GM12875 (cell line): Measurements from ENCODE around the gene ARFGAP3.

ENCODE experiments used
- H3K4me3 ChIP-seq: one replicate; pipeline ENCODE4 v1.5.1; 2011; ENCODE audit warnings: low read depth, low read length, control low read depth
- TF ChIP-seq, protein P1 (sequence below): IDR thresholded peaks from 2 replicates; pipeline ENCODE4 v1.5.1; 2011; ENCODE audit warnings: low read depth, mild to moderate bottlenecking, control low read depth, inconsistent platforms, low read length, moderate library complexity, borderline replicate concordance; ENCODE audit not compliant: insufficient read depth

ARFGAP3 gene

DNA sequence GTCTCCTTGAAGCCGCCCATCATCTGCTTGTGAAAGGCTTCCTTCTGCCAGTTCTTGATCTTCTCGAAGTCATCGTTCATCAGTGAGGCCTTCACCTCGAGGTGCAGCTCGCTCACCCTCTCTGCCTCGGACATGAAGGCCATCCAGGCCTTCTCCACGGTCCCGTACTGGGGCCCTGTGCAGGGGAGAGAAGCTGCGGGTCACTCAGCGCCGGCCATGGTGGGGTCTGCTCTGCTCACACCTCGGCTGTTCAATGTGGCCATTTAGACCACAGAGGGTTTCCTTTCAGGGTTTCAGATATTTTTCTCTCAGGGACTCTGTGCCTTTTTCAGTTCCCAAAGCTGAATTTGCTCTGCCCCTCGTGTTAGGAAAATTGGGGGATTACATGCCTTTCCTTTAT is 33.9 kb upstream of the ARFGAP3 start:
- TF ChIP-seq, protein P1, sequence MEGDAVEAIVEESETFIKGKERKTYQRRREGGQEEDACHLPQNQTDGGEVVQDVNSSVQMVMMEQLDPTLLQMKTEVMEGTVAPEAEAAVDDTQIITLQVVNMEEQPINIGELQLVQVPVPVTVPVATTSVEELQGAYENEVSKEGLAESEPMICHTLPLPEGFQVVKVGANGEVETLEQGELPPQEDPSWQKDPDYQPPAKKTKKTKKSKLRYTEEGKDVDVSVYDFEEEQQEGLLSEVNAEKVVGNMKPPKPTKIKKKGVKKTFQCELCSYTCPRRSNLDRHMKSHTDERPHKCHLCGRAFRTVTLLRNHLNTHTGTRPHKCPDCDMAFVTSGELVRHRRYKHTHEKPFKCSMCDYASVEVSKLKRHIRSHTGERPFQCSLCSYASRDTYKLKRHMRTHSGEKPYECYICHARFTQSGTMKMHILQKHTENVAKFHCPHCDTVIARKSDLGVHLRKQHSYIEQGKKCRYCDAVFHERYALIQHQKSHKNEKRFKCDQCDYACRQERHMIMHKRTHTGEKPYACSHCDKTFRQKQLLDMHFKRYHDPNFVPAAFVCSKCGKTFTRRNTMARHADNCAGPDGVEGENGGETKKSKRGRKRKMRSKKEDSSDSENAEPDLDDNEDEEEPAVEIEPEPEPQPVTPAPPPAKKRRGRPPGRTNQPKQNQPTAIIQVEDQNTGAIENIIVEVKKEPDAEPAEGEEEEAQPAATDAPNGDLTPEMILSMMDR, result no peak
- no peak overlapping the region for H3K4me3 ChIP-seq

DNA sequence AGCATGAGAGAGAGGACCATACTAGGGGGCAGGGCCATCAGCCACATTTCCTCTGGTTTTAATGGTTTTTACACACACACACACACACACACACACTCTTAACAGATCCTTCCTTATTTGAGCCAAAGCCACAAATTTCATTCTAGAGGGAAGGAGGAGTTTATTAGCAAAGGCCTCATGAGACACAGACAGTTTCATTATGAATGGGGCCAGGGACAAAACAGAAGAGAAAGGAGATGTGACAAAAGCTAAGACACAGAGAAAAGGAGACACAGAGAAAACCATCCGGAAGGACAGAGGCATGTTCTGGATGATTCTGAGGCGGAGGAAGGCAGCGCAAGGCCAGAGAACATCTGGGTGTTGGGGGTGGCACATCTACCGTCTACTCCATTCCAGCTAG is 32.2 kb upstream of the ARFGAP3 start:
- peak overlapping the region; percentile 23 for H3K4me3 ChIP-seq
- TF ChIP-seq, protein P1, result no peak

DNA sequence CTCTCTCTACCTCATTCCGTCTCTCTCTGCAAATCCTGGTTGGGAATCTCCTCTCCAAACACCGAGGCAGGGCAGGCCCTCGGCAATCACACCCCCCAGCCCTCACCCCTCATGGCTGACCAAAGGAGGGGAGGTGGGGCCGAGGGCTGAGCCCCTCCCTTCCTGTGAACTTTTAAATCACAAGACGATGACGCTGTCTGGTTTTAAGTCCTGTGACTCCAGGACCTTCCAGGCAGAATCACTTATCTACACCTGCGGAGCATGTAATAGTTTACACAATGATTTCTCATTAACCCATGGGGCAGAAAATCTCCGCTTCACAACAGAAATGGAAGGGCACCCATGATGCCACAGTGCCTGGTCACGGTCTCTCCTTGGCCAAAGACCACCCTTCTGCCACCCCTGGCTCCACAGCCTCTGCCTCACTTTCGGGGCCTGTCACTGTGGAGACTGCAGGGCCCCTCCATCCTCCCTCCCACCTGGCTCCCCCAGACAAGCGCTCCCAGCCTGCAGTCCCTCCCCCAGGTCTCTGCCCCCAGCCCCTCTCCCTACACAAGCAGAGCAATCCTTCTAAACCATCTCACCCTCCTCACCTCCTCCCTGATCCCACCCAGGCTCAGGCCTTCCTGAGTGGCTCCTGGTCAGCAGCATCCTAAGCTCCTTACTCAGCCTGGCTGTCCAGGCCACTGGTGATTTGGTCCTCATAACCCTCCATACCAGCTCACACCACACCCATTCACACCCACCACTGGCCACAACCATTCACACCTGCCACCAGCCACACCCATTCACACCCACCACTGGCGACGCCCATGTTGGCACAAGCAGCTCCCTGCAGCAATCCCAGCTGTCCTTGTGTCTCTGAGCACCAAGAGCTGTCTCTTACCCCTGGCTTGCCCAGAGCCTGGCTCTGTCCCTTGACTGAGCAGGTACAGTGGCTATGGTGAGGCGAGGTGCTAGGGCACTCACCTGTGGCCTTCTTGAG is 30.7 kb upstream of the ARFGAP3 start:
- H3K4me3 ChIP-seq, result no peak overlapping the region
- TF ChIP-seq, protein P1, result no peak

DNA sequence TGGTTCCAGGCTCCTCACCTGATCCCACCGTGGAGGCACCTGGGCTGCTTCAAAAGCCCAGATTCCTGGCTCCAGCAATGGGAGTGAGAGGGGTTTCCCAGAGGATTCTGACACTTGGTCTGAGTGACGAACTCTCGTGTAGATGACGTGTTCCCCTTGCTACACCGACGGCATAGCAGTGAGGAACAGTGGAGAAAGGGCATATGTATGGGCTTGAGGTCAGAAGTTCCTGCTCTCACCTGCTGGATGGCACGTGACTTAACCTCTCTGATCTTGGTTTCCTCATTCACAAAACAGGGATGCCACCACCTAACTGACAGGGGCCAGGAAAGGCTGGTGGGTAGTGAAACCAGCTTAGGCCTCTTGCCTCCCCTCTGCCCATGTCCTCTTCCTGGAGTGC is 30.0 kb upstream of the ARFGAP3 start:
- TF ChIP-seq, protein P1, result no peak
- H3K4me3 ChIP-seq, result no peak overlapping the region

DNA sequence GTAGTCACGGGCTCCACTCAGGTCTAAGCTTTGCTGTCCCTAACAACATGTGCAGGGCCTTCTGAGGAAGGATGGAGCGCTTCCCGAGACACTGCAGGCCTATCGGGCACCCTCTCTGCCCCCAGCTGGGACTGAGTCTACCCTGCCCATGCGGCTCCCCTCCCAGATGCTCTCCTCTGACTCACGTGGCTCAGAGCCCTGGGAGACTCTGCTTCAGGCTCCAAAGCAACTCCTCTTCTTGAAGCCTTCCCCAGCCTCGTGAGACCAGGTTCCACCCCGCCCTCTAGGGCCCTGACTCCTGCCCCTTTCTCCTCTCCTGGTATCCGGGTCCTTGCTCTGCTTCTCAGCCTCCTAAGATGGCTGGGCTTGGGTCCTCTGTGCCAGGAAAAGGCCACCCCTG is 28.4 kb upstream of the ARFGAP3 start:
- H3K4me3 ChIP-seq, result no peak overlapping the region
- TF ChIP-seq, protein P1, result no peak

DNA sequence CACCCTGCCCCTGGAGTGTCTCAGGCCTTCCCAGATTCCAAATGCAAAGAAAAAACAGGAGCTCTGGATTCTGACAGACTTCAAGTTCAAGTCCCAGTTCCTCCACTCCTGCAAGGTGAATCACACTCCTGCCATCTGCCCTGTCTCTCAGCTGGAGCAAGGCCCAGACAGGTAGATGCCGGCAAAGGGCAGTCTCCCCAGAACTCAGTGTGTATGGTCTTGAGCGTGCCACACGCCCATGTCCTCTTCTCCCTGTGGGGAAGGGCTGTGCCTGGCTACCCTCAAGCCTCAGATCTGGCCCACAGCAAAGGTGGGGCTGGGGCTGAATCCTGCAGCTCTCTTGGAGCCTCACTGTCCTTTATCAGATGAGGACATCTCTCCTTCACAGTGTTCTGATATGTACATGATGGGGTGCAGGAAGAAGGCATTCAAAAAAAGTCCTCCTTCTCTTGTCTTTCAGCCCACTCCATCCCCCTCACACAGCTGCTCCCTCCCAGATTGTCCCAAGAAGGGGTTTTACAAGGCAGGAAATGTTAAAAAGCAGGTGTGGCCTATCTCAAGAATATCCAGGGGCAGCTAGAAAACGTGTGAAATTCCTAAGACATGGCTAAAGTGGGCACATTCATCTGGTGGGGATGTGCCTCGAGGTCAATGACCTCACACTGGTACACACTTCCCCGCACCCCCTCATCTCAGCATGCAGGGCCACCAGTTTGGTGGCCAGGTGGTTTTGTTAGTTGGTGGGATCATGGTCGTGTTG is 27.7 kb upstream of the ARFGAP3 start:
- H3K4me3 ChIP-seq, result no peak overlapping the region
- TF ChIP-seq, protein P1, result no peak
